Neuron (in vitro differentiated cells): ENCODE results near the gene MAGI1.

Experiments
- H2AFZ ChIP-seq: one replicate; pipeline ENCODE4 v1.6.1; 2013; ENCODE audit warnings: low read depth, mild to moderate bottlenecking, inconsistent platforms, low read length, moderate library complexity
- H3K27me3 ChIP-seq: one replicate; pipeline ENCODE4 v1.6.1; 2013; ENCODE audit warnings: low read length; ENCODE audit not compliant: insufficient read depth
- H3K36me3 ChIP-seq: one replicate; pipeline ENCODE4 v1.6.1; 2013; ENCODE audit warnings: low read length; ENCODE audit not compliant: insufficient read depth
- H3K4me1 ChIP-seq: one replicate; pipeline ENCODE4 v1.6.1; 2013; ENCODE audit warnings: low read length; ENCODE audit not compliant: insufficient read depth
- H3K4me3 ChIP-seq: 2 replicates; pipeline ENCODE4 v1.5.1; 2013; ENCODE audit warnings: mild to moderate bottlenecking, low read length, moderate library complexity
- H3K9me3 ChIP-seq: one replicate; pipeline ENCODE4 v1.6.1; 2013; ENCODE audit warnings: low read length

The MAGI1 gene

GRCh38 chr3:65971293-65972252 is 67.1 kb downstream of the MAGI1 start:
- H3K36me3 ChIP-seq = no peaks in the 10 kb centered on the region
- no peak overlapping the region for H2AFZ ChIP-seq
- H3K4me1 ChIP-seq = no peaks in the 10 kb centered on the region

GRCh38 chr3:65968996-65969395 is 69.7 kb downstream of the MAGI1 start:
- no peak overlapping the region for H3K4me3 ChIP-seq
- H2AFZ ChIP-seq = no peak overlapping the region
- no peaks in the 10 kb centered on the region for H3K4me1 ChIP-seq
- no peaks in the 10 kb centered on the region for H3K27me3 ChIP-seq
- H3K36me3 ChIP-seq = no peaks in the 10 kb centered on the region
- H3K9me3 ChIP-seq = no peaks in the 10 kb centered on the region

More at GRCh38 chr3:65971293-65972252, 67.1 kb downstream of the MAGI1 start:
- Histone ChIP-seq H3K9me3 (no peaks in the 10 kb centered on the region), H3K27me3 (no peaks in the 10 kb centered on the region), H3K4me3 (no peak overlapping the region)

GRCh38 chr3:65967451-65967850 is 71.3 kb downstream of the MAGI1 start:
- no peaks in the 10 kb centered on the region for H3K27me3 ChIP-seq
- no peaks in the 10 kb centered on the region for H3K4me1 ChIP-seq
- H3K9me3 ChIP-seq = no peaks in the 10 kb centered on the region
- no peaks in the 10 kb centered on the region for H3K36me3 ChIP-seq
- H2AFZ ChIP-seq = no peak overlapping the region
- no peak overlapping the region for H3K4me3 ChIP-seq

- Histone ChIP-seq H2AFZ (no peak overlapping the region), H3K27me3 (no peaks in the 10 kb centered on the region), H3K4me1 (no peaks in the 10 kb centered on the region), H3K4me3 (no peak overlapping the region), H3K36me3 (no peaks in the 10 kb centered on the region), H3K9me3 (no peaks in the 10 kb centered on the region)
These were observed 73.9 kb downstream of the MAGI1 start for GRCh38 chr3:65964838-65965237.

- Histone ChIP-seq H3K4me3 (no peak overlapping the region), H2AFZ (no peak overlapping the region), H3K36me3 (no peaks in the 10 kb centered on the region), H3K4me1 (no peaks in the 10 kb centered on the region), H3K9me3 (no peaks in the 10 kb centered on the region), H3K27me3 (no peaks in the 10 kb centered on the region)
These were observed 74.7 kb downstream of the MAGI1 start for GRCh38 chr3:65963787-65964677.

GRCh38 chr3:65961733-65962132 is 77.0 kb downstream of the MAGI1 start:
- Histone ChIP-seq H2AFZ (no peak overlapping the region), H3K27me3 (no peaks in the 10 kb centered on the region), H3K4me1 (no peaks in the 10 kb centered on the region), H3K4me3 (no peak overlapping the region), H3K9me3 (no peaks in the 10 kb centered on the region), H3K36me3 (no peaks in the 10 kb centered on the region)

- no peak overlapping the region for H2AFZ ChIP-seq
- H3K9me3 ChIP-seq = no peaks in the 10 kb centered on the region
- H3K27me3 ChIP-seq = no peaks in the 10 kb centered on the region
- no peak overlapping the region for H3K4me3 ChIP-seq
- no peaks in the 10 kb centered on the region for H3K36me3 ChIP-seq
- H3K4me1 ChIP-seq = no peaks in the 10 kb centered on the region
These were observed 77.6 kb downstream of the MAGI1 start for GRCh38 chr3:65961128-65961527.

GRCh38 chr3:65960087-65960486 is 78.6 kb downstream of the MAGI1 start:
- Histone ChIP-seq H3K27me3 (no peaks in the 10 kb centered on the region), H3K4me3 (no peak overlapping the region), H3K9me3 (no peaks in the 10 kb centered on the region), H2AFZ (no peak overlapping the region), H3K4me1 (no peaks in the 10 kb centered on the region), H3K36me3 (no peaks in the 10 kb centered on the region)

- Histone ChIP-seq H3K36me3 (no peaks in the 10 kb centered on the region), H3K4me3 (no peak overlapping the region), H3K27me3 (no peaks in the 10 kb centered on the region), H3K9me3 (no peaks in the 10 kb centered on the region), H3K4me1 (no peaks in the 10 kb centered on the region), H2AFZ (no peak overlapping the region)
These were observed 80.5 kb downstream of the MAGI1 start for GRCh38 chr3:65958216-65958615.

GRCh38 chr3:65955792-65956477 is 82.8 kb downstream of the MAGI1 start:
- Histone ChIP-seq H3K27me3 (no peaks in the 10 kb centered on the region), H3K36me3 (no peaks in the 10 kb centered on the region), H3K9me3 (no peaks in the 10 kb centered on the region), H2AFZ (no peak overlapping the region), H3K4me3 (no peak overlapping the region), H3K4me1 (no peaks in the 10 kb centered on the region)

GRCh38 chr3:65953881-65954733 is 84.6 kb downstream of the MAGI1 start:
- Histone ChIP-seq H3K9me3 (no peaks in the 10 kb centered on the region), H3K4me1 (peaks cover under 1% of the 10 kb centered on the region), H3K27me3 (no peaks in the 10 kb centered on the region), H3K4me3 (no peak overlapping the region), H2AFZ (no peak overlapping the region), H3K36me3 (no peaks in the 10 kb centered on the region)

- no peak overlapping the region for H2AFZ ChIP-seq
- H3K9me3 ChIP-seq = no peaks in the 10 kb centered on the region
- H3K36me3 ChIP-seq = no peaks in the 10 kb centered on the region
- no peaks in the 10 kb centered on the region for H3K27me3 ChIP-seq
- peaks cover 6% of the 10 kb centered on the region for H3K4me1 ChIP-seq
- H3K4me3 ChIP-seq = no peak overlapping the region
These were observed 85.4 kb downstream of the MAGI1 start for GRCh38 chr3:65953301-65953812.
